Brain microvascular endothelial cell (primary cell): ENCODE measurements around the gene THOC2.
"Not testable (repeated sequence)": the region's sequence is repeated elsewhere in the genome, so short reads cannot be mapped to it uniquely, and the experiment has no call there.

Source experiments
- DNase-seq: peaks from one replicate; pipeline ENCODE4 v3.0.0-alpha.2; 2020
- H3K27ac ChIP-seq: fragments of 250-450 bp; sonication (Bioruptor Pico); 2 replicates; pipeline ENCODE4 v1.5.1; 2020; ENCODE audit warnings: mild to moderate bottlenecking, moderate library complexity
- H3K27me3 ChIP-seq: fragments of 250-450 bp; sonication (Bioruptor Pico); replicated peaks from 2 replicates; pipeline ENCODE4 v1.5.1; 2020; ENCODE audit warnings: mild to moderate bottlenecking
- H3K36me3 ChIP-seq: fragments of 250-450 bp; sonication (Bioruptor Pico); replicated peaks from 2 replicates; pipeline ENCODE4 v1.5.1; 2020; ENCODE audit warnings: mild to moderate bottlenecking
- H3K4me3 ChIP-seq: 2 replicates; pipeline ENCODE4 v1.5.1; 2011; ENCODE audit warnings: low read depth, mild to moderate bottlenecking, control low read depth, low read length, moderate library complexity
- in situ Hi-C: cut with HindIII; loops from 2 replicates; pipeline ENCODE4 v1.10.0; 2017; ENCODE audit warnings: low sequenced_read_pairs, low pct_ligation_motif_present
- TF ChIP-seq, protein P1 (sequence below): IDR thresholded peaks from 2 replicates; pipeline ENCODE4 v1.5.1; 2011; ENCODE audit warnings: low read depth, mild to moderate bottlenecking, moderate library complexity, low read length, control low read depth, inconsistent platforms; ENCODE audit errors: missing control alignments

THOC2 gene

DNA sequence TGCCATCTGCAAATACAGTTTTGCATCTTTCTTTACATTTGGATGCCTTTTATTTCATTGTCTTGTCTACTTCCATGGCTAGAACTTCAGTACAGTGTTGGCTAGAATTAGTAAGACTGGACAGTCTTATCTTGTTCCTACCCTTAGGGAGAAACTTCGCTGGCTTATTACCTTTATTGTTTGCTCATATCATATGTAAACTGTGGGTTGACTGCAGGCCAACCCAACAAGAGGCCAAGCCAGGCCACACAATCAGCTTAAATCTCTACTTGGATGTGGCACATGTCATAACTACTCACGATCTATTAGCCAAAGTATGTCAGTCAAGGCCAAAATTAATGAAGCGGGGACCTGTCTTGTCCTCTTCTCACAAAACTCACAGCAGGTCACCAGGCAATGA is 144.1 kb downstream of the THOC2 start:
- TF ChIP-seq, protein P1, sequence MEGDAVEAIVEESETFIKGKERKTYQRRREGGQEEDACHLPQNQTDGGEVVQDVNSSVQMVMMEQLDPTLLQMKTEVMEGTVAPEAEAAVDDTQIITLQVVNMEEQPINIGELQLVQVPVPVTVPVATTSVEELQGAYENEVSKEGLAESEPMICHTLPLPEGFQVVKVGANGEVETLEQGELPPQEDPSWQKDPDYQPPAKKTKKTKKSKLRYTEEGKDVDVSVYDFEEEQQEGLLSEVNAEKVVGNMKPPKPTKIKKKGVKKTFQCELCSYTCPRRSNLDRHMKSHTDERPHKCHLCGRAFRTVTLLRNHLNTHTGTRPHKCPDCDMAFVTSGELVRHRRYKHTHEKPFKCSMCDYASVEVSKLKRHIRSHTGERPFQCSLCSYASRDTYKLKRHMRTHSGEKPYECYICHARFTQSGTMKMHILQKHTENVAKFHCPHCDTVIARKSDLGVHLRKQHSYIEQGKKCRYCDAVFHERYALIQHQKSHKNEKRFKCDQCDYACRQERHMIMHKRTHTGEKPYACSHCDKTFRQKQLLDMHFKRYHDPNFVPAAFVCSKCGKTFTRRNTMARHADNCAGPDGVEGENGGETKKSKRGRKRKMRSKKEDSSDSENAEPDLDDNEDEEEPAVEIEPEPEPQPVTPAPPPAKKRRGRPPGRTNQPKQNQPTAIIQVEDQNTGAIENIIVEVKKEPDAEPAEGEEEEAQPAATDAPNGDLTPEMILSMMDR = no peak
- DNase-seq = no peak
- H3K27ac ChIP-seq = no peak overlapping the region
- in situ Hi-C loops = no loop called here
- H3K36me3 ChIP-seq = no peaks in the 10 kb centered on the region
- H3K27me3 ChIP-seq = no peaks in the 10 kb centered on the region
- no peak overlapping the region for H3K4me3 ChIP-seq

DNA sequence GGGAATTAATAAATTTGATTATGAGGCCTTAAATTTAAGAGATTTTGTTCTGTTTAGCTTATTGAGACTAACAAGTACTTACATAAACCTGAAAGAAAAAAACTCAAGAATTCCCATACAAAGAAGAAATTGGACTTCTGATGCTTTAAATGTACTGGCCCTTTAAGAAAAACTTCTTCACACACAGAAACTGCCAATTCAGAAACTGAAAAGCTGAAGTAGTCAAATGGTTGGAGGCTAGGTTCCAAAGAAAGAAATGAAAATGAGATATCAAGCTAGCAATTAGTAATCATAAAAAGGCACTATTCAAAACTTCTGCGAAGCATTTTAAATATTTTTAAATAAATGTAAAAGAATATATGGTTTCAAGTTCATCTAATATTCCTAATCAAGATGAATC is 151.3 kb downstream of the THOC2 start:
- TF ChIP-seq, protein P1 = no peak
- Histone ChIP-seq H3K27me3 (no peaks in the 10 kb centered on the region), H3K36me3 (no peaks in the 10 kb centered on the region), H3K27ac (no peak overlapping the region), H3K4me3 (no peak overlapping the region)
- no peak for DNase-seq
- in situ Hi-C loops = no loop called here

DNA sequence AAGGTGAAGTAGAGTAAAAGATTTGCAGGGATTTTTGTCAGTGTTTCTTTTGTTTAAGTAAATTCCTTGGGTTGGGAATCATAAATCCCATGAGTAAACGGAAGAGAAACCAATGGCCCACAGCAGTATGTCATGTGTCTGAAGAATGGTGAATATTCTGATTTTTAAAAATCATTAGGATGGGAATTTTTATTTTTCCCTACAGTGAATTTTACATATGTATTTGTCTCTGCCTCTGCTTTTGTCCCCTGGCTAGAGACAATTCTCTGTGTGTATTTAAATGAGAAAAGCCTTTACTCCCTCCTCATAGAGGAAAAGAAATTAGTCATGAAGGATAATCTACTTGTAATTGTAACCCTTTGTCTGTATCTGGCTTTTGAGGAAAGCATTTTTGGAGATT is 152.1 kb downstream of the THOC2 start:
- Histone ChIP-seq H3K36me3 (no peaks in the 10 kb centered on the region), H3K27ac (no peak overlapping the region), H3K27me3 (no peaks in the 10 kb centered on the region), H3K4me3 (no peak overlapping the region)
- in situ Hi-C loops = no loop called here
- TF ChIP-seq, protein P1 = no peak
- no peak for DNase-seq

DNA sequence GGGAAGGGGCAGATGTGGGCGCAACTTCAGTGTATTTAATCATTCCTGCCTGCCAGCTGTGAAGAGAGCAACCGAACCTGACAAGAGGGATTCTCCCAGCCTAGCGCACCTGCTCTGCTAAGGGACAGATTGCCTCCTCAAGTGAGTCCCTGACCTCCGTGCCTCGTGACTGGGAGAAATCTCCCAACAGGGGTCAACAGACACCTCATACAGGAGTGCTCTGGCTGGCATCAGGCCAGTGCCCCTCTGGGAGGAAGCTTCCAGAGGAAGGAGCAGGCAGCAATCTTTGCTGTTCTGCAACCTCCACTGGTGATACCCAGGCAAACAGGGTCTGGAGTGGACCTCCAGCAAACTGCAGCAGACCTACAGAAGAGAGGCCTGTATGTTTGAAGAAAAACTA is 158.8 kb downstream of the THOC2 start:
- DNase-seq, H3K27ac ChIP-seq, in situ Hi-C loops, H3K27me3 ChIP-seq, H3K4me3 ChIP-seq, H3K36me3 ChIP-seq: not testable (repeated sequence)

DNA sequence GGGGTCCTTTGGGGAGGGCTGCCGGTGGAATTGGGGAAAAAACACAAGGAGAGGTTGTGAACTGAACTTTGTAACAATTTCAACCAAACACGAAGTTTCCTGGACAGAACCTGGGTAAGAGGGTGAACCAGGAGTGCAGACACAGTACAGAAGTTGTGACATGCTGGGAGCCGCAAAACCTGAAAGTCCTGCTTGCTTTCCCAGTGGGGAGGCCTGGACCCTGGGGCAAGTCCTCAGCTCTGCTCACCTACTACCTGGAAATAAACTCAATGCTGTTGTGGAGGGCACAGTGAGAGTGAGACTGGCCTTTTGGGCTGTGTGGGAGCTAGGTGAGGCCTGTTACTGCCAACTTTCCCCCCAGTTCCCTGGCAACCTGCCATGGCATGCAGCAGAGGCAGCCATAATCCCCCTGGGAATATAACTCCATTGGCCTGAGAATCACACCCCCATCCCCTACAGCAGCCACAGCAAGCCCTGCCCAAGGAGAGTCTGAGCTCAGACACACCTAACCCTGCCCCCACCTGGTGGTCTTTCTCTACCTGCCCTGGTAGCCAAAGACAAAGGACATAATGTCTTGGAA is 162.8 kb downstream of the THOC2 start:
- TF ChIP-seq, protein P1 = no peak
- DNase-seq = no peak
- in situ Hi-C loops = no loop called here
- H3K36me3 ChIP-seq = no peaks in the 10 kb centered on the region
- no peak overlapping the region for H3K27ac ChIP-seq
- no peaks in the 10 kb centered on the region for H3K27me3 ChIP-seq
- no peak overlapping the region for H3K4me3 ChIP-seq

DNA sequence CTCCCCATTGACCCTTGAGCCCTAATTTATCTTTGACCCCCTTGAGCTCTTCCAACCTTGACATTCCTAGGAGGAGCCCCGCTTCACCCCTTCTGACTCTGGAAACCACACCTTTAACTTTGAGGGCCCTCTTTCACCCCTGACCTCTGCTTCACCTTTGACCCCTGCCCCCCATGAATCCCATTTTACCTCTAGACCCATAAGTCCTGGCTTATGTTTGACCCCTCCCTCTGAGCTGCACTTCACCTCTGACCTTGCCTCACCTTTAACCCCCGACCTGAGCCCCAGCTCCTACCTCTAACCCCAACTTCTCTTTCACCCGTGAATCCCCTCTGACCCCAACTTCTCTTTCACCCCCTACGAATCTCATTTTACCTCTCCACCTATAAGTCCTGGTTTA is 169.7 kb downstream of the THOC2 start:
- in situ Hi-C loops = no loop called here
- Histone ChIP-seq H3K27ac (no peak overlapping the region), H3K27me3 (no peaks in the 10 kb centered on the region), H3K4me3 (no peak overlapping the region), H3K36me3 (no peaks in the 10 kb centered on the region)
- no peak for DNase-seq
- TF ChIP-seq, protein P1 = no peak
